OCI-M1 (cell line): ENCODE data around the gene FAM89B.
A peak's percentile ranks its signal among the peaks of the same experiment; 100 is the strongest.

Source experiments
- DNase-seq: peaks from one replicate; lab custom pipeline; 2025; lab: John Stamatoyannopoulos, UW

The FAM89B gene

GRCh38 chr11:65588199-65589054 is 16.1 kb downstream of the FAM89B start:
- DNase-seq, result peak; percentile 68

- peak; percentile 45 for DNase-seq
Measured at GRCh38 chr11:65589444-65590239, 17.3 kb downstream of the FAM89B start.

GRCh38 chr11:65590240-65590738 is 18.0 kb downstream of the FAM89B start:
- no peak for DNase-seq

DNA sequence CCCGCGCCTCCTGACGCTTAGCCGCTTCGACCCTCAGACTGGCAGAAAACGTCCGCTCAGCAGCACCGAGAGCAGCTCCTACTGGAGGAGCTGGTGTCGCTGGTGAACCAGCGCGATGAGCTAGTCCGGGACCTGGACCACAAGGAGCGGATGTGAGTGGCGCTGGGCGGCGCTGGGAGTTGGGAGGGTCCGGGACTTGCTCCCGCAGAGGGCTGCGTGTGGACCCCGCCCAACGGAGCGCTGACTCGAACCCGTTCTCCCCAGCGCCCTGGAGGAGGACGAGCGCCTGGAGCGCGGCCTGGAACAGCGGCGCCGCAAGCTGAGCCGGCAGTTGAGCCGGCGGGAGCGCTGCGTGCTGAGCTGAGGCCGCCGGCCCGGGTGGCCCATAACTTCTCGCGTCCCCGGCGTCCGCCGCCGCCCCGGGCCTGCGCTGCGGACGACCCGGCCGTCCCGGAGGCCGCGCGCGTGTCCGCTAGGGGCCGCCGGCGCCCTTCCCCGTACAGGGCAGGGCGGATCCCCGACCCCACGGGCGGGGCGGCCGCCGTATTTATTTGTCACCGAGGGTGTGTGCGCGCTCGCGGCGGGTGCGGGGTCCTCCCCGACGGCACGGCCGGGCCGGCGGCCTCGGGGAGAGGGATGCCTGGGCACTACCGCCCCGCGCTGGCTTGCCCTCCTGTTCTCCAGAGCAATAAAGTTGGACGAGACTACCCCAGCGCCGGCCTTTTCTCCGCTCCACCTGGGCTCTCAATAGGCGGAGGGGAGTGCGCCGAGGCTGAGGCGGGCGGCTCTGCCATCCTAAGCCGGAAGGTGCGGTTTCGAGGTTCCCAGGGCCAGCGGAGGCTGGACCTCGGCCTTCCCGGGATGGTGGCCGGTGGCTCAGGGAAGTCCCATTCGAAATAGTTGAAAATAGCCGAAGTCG is 19.9 kb downstream of the FAM89B start:
- no peak for DNase-seq

- DNase-seq, result no peak
Measured at GRCh38 chr11:65592858-65593517, 20.6 kb downstream of the FAM89B start.

- DNase-seq, result peak; percentile 36
Measured at GRCh38 chr11:65593518-65594414, 21.4 kb downstream of the FAM89B start.

- DNase-seq, result no peak
Measured at GRCh38 chr11:65595131-65595530, 22.8 kb downstream of the FAM89B start.

- no peak for DNase-seq
Measured at GRCh38 chr11:65595543-65596281, 23.4 kb downstream of the FAM89B start, which contains the start of gene KCNK7. Gene KCNK7, minus strand, starts transcription at chr11:65595800. Its CDS starts 28 bp downstream, at chr11:65595772.

DNA sequence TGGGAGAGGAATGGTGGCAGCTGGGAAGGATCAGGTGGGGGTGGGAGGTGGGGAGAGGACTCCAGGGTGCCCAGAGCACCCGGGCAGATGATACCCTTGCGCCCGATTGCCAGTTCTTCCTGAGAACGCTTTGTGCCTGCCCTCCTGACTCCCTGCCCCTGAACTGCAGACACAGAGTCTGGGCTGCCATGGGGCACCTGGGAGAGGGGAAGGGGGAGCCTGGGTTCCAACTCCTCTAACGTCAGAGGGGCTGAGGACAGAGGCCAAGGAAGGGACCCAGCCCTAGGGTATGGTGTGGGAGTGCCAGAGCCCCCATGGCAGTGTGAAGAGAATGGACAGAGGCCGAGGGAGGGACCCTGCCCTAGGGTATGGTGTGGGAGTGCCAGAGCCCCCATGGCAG is 24.2 kb downstream of the FAM89B start:
- no peak for DNase-seq

GRCh38 chr11:65598258-65598699 is 25.9 kb downstream of the FAM89B start:
- DNase-seq, result no peak

GRCh38 chr11:65599216-65599954 is 27.0 kb downstream of the FAM89B start:
- DNase-seq, result no peak

GRCh38 chr11:65599955-65600246 is 27.6 kb downstream of the FAM89B start:
- no peak for DNase-seq

- no peak for DNase-seq
Measured at GRCh38 chr11:65604258-65604657, 31.9 kb downstream of the FAM89B start.

GRCh38 chr11:65606876-65607613 is 34.7 kb downstream of the FAM89B start:
- no peak for DNase-seq

- DNase-seq, result no peak
Measured at GRCh38 chr11:65607614-65608426, 35.5 kb downstream of the FAM89B start.

DNA sequence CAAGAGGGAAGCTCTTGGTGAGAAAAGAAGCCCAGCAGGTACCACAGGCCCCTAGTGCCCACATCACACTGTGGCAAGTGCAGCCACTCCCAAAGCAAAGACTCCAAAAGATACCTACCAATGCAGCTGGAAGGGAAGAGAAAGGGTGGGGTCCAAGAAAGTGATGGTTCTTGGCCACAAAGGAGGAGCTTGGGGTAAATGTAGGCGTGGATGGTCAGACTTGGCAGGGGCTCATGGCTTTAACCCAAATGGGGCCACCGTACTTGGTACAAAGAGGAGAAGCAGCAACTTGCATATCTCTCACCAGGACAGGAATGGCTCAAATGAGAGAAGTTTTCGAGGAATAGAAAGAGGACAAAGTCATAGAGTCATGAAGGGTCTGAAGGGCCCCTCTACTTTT is 36.9 kb downstream of the FAM89B start:
- no peak for DNase-seq

- no peak for DNase-seq
Measured at GRCh38 chr11:65609665-65610064, 37.3 kb downstream of the FAM89B start.
